Measurements from ENCODE around the gene ARVCF.

The ARVCF gene

DNA sequence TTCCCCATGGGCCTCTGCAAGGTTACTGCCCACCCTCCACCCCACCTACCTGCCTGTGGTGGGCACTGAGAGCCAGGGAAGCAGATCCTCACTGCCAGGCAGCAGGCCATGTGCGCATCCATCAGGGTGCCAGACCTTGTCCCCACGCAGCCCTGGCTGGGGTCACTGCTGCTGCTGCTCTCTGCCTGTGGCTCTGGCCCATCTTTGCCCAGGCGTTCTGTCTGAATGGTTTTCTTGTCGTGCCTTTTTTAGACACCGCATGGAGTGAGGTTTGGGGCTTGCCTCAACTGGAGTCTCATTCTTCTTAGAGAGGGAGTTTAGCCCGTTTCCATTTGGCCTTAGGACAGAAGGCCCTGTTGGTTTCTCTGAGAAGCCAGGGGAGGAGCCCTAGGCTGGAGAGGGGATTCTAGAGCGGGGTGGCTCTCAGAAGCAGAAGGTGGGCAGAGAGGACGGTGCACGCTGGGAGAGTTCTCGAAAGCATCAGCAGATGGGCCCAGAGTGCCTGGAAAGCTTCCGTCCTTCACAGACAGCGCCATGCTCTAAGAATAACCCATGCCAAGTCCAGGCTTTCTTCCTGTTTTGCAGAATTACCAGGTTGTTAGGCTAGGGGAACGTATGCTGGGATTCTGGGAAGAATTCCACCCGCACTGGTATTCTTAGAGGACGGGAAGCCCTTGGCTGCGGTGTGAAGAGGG lies 12.4 kb upstream of the ARVCF start:
- DNase-seq = no peak

DNA sequence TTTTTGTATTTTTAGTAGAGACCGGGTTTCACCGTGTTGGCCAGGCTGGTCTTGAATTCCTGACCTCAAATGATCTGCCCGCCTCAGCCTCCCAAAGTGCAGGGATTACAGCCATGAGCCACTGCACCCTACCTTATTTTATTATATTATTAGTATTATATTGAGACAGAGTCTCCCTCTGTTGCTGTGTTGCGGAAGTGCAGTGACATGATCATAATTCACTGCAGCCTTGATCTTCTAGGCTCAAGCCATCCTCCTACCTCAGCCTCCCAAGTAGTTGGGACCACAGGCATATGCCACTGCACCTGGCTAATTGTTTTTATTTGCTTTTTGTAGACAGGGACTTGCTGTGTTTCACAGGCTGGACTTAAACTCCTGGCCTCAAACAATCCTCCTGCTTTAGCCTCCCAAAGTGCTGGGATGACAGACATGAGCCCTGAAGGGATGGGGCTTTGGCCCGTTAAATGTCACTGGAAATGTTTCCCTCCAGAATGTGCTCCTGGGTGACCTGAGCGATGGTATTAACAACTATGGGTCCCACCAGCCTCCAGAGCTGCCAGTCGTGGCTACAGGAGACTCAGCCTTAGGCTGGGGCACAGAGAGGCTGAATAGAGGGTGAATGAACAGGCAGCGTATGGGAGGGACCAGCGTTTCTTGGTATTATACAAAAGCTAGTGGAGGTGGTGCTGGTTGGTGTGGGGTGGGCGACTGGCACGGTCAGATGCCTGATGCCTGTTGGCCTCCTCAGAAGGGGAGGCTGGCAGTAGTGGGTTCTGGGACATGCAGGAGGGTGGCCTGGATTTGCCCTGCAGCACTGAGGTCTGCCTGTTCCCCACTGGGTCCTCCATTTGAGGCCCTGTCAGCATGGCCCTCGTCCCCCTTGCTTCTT lies 11.6 kb upstream of the ARVCF start:
- DNase-seq = peak in 1 of 3 experiments; percentile 25

- no peak for DNase-seq
Measured at GRCh38 chr22:20026996-20027601, 10.5 kb upstream of the ARVCF start.

GRCh38 chr22:20026204-20026908 lies 9.7 kb upstream of the ARVCF start:
- DNase-seq = no peak

DNA sequence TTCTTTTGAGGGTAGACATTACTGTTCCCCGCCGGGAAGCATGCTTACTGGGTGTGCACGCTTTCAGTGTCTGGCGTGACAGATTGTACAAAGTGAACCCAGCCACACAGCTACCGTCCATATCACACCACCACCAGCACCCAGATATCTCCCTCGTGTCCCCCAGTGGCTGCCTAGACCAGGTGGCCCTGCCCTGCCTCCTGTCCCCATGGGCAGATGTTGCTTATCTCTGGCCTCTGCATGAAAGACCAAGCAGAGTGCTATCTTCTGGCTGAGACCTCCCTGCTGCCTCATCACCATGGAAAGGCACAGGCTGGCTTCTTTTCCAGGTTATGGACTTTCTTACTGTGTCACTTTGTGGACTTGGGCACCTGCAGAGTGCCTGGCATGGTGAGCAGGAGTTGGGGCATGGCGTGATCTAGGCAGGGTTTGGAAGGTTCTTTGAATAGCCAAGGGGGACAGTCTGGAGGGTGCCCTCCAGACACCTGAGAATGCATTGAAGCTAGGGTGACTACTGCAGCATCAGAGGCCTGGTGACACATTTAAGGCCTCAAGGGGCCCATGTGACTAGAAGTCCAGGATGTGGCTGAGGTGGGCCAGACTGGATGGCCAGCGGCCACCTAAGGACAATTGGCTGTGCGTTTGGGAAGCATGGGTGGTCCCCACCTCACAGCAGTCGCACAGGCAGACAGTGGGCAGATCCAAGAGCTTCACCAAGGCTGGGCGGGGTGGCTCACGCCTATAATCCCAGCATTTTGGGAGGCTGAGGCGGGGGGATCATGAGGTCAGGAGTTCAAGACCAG lies 9.0 kb upstream of the ARVCF start:
- no peak for DNase-seq

DNA sequence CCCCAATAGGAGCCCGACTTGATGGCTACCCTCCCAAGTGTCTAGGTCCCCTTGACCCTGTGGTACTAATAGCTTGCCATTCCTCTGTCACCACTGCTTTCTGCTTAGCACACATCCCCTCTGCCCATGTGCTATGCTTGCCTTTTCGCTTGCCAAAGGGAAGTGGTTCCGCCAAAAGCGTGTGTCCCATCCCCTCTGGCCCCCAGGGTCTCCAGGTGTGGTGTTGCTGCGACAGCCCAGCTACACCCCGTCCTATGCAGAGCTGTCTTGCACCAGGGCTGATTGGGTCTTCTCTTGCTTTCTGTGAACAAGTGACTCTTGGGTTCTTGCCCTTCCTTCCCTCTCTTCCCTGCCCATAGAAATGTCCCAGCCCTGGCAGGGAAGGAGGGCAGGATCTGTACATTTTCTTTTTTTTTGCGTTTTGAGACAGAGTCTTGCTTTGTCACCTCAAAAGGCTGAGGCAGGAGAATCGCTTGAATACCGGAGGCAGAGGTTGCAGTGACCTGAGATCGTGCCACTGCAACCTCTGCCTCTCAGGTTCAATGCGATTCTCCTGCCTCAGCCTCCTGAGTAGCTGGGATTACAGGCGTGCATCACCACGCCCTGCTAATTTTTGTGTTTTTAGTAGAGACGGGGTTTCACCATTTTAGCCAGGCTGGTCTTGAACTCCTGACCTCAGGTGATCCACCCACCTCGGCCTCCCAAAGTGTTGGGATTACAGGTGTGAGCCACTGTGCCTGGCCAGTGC lies 8.2 kb upstream of the ARVCF start:
- DNase-seq = no peak

- no peak for DNase-seq
Measured at GRCh38 chr22:20024225-20024624, 7.6 kb upstream of the ARVCF start.

GRCh38 chr22:20022978-20023613 lies 6.5 kb upstream of the ARVCF start:
- no peak for DNase-seq

GRCh38 chr22:20022231-20022977 lies 5.8 kb upstream of the ARVCF start:
- no peak for DNase-seq

- DNase-seq = peak in 1 of 3 experiments; percentile 45
Measured at GRCh38 chr22:20021196-20022181, 4.9 kb upstream of the ARVCF start.

DNA sequence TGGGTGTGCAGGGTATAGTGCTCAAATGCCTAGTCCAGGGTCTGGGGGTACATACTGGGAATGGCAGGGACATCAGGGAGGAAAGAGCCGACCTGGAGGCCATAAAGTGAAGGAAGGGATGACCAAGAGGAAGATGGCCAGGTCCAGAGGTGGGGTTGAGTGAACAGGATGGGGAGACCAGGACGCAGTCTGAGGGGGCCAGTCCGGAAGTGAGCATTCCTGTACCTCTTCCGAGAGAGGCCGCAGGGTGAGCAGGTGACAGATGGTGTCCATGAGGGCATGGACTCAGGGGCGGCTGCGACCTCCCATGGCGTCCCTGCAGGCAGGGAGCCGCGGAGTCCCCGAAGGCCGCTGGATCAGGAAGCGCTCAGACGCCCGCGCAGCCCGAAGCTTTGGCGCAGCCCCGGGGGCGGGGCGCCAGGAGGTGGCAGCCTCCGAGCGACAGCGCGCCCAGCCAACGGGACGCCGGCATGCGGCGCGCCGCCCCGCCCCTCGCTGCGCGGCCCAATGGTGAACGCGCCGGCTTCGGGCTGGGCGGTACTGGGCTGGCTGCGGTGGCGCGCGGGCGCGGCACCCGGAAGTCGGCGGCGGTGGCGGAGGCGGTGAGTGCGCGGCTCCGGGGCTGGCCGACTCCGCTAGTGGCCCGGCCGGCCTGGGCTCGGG lies 4.0 kb upstream of the ARVCF start, which contains the start of gene TANGO2:
TANGO2 (plus strand) TSS at position 578 of the 663 bp plus-strand sequence. CDS start 15,689 bp downstream, outside the sequence.
- DNase-seq = peak; percentile 86 to 88 (median 87)

DNA sequence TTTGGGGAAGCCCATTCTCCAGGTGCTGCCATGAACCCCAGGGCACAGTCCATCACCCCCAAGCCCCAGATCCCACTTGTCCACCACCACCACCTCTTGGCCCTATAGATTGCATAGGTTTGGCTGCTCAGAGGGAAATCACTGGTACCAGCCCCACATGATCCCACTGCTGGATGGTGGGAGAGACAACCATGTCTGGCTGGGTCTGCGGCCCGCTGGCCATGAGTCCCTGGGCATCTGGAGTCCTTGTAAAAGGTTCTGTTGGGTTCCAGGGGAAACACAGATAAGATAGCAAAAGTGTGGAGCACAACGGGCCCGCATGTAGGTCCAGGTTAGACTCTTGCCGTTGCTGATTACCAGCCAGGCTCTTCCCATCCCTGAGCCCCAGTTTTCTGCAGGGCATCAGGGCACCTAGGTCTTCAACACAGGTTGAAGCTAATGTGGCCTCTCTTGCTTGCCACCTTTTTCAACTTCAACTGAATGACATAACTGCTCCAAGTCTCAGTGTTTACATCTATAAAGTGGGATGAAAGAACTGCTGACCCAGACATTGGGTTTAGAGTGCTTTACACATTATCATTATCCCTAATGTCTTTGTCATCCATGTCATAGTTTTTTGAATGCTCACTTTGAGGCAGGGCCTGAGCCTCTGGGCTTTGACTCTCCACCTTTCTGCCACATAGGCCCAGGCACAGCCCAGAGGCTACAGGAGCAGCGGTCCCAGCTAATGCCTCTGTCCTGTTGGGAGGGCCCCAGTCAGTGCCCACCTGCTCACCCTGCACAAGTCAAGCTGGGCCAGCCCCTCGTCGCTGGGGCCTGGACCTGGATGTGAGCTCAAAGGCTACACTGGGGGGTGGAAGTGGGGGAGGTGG lies 3.3 kb upstream of the ARVCF start:
- no peak for DNase-seq

DNA sequence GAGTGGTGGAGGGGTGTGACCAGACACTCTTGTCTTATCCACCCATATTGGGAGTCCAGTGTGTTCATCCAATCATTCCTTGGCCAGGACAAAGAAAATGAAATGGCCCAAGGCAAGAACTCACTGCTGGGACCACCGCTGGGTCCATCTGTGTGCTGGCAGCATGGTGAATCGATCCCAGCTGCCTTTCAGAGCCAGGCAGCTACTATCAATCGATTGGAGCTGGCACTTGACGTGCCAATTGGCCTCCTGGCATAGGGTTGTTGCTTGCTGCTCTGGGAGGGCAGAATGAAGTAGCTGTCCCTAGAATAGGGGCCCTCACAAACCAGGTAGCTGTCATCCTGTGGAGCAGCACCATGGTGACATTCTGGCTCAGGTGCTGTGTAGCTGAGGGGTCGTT lies 1.4 kb upstream of the ARVCF start:
- no peak for DNase-seq

DNA sequence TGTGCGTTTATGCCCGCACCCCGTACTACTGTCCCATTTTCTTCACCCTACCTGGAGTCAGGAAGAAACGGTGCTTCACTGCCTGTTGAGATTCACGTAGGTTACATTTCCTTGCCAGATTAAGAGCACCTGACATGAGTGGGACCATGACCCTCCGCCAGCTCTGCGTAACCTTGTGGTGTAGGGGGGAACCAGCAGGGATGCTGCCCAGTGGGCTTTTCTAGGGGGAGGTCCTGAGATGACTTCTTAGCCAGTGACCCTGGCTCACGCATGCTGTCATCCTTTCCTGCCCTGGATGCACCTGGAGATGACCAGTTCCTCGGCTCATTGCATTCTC lies 967 bp upstream of the ARVCF start:
- DNase-seq = no peak

DNA sequence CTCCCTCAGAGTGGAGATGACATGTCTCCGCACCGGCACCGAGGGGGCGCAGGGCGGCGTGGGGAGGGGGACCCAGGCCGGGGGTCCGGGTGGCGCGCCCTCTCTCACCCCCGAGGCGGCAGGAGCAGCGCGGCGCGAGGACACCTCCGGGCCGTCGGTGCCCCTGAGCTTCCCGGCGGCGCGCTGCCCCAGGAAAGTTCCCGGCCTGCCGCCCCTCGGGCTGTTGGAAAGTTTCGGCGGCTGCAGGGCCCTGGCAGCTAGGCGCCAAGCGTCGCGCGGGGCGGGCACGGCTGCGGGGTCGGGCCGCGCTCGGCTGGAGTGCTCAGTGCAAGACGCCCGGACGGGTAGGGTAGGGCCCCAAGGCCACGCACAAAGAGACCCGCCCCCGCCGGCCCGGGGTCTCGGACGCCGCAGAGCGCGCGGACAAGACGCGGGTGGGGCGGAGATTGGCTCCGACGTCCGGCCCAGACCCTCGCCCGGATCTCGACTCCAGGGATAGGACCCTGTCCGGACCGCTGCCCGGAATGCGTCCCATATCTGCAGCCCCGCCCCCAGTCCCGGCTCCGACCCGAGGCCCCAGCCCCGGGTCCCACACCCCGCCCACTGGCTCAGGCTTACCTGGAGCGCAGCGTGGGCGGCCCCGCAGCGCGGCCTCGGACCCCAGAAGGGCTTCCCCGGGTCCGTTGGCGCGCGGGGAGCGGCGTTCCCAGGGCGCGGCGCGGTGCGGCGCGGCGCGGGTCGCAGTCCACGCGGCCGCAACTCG lies 471 bp downstream of the ARVCF start:
- DNase-seq = peak in 1 of 3 experiments; percentile 26

DNA sequence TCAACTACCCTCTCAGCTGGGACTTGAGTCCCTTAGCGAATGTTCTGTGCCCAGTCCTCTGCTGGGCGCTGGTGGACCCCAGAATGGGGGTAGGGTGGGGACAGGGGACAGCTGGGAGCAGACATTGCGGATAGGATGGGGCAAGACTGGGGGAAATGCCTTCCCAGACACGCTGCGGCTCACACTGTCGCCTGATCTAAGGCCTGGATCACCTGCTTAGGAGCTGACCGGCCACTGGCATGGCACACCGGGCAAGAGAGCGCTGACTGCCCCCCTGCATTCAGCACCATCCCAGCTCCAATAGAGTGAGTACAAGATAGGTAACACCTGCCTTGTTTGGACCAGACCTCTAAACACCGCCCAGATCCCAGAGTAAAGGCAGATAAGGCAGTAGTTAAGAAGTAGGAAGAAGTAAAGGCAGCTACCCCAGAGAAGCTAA lies 1.4 kb downstream of the ARVCF start:
- DNase-seq = no peak

All from NCI-H1417 (cell line).